ENCODE measurements around the gene CCNL1. TPM values are rescaled to one million over a fixed set of nuclear protein-coding genes. Genes with fewer than 3 reads are reported as not detected.
A peak's percentile ranks its signal among the peaks of the same experiment; 100 is the strongest.

The CCNL1 gene
- total and polyA plus RNA-seq, 2 donors (not counting 3 experiments of a cell fraction or from before 2014, with no cell fraction given): 119 to 137 TPM

DNA sequence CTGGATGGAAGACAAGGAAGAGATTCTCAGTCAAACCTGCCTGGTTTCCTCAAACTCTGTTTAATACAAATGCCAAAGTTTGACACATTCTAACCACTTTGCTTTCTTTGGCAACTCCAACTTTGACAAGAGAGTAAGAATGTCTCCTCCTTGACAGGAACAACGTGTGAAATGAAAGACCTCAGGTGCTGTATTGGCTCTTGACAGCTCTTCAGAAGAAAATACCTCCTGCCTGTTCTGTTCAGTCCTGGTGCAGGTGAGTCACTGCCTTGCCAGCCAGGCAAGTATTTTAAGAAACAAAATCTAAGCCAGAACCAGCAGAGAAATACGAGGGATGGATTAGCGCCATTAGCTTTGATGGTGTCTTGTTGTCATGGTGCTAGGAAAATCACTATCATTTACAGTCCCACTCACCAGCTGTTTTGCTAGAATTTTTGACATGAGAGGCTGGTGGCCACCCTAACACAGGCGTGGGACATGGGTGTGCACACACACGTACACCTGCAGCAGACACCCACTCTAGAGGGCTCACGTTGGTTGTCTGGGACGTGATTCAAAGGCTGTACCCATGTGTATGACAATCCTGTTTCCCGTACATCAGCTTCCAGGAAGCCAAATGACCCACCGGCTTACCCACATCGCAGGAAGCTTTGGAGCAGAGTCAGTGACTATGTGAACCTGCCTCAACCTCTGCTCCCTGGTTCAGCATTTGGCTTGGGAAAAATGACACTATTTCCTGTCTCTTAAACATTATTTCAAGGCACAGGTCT is 60.4 kb downstream of the CCNL1 start:
- CTCF ChIA-PET: interaction anchor here (1.2 to 2.3 kb wide), 3 partner anchors 15 to 38 kb away, joined by 3 to 8 read pairs (median 5); no protein-coding TSS in a partner anchor
- dilution Hi-C loops (cut with MboI; ENCODE audit: extremely low pct_ligation_motif_present, low sequenced_read_pairs): no loop called here

More for the DNA sequence above, 60.4 kb downstream of the CCNL1 start:
- H3K4me1 ChIP-seq (ENCODE audit: control insufficient read depth, extremely low read depth, insufficient read depth, low read length): no peaks in the 10 kb centered on the region
- H3K36me3 ChIP-seq (ENCODE audit: control insufficient read depth in 2 of 2, extremely low read depth in 1 of 2, insufficient read depth in 2 of 2, low read length in 2 of 2): no peaks in the 10 kb centered on the region
- no peaks in the 10 kb centered on the region for H3K79me2 ChIP-seq (ENCODE audit: control insufficient read depth, insufficient read depth, low read length)
- peak; percentile 19 for DNase-seq (ENCODE audit: low read depth, low spot score)
- TF ChIP-seq, protein P1, sequence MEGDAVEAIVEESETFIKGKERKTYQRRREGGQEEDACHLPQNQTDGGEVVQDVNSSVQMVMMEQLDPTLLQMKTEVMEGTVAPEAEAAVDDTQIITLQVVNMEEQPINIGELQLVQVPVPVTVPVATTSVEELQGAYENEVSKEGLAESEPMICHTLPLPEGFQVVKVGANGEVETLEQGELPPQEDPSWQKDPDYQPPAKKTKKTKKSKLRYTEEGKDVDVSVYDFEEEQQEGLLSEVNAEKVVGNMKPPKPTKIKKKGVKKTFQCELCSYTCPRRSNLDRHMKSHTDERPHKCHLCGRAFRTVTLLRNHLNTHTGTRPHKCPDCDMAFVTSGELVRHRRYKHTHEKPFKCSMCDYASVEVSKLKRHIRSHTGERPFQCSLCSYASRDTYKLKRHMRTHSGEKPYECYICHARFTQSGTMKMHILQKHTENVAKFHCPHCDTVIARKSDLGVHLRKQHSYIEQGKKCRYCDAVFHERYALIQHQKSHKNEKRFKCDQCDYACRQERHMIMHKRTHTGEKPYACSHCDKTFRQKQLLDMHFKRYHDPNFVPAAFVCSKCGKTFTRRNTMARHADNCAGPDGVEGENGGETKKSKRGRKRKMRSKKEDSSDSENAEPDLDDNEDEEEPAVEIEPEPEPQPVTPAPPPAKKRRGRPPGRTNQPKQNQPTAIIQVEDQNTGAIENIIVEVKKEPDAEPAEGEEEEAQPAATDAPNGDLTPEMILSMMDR (IDR thresholded peaks at IDR 0.05; ENCODE audit: extremely low read depth in 1 of 2, insufficient read depth in 1 of 2, low read depth in 1 of 2, low read length in 2 of 2): no peak
- no peak for TF ChIP-seq EZH2 (IDR thresholded peaks at IDR 0.05; ENCODE audit: borderline replicate concordance, low read depth, low read length, severe bottlenecking)
- TF ChIP-seq MYC (IDR thresholded peaks at IDR 0.05; ENCODE audit: low read depth, low read length): no peak
- no peak for TF ChIP-seq POLR2A (IDR thresholded peaks at IDR 0.05; ENCODE audit: low read depth, low read length)
- no peak for TF ChIP-seq MAX (IDR thresholded peaks at IDR 0.05; ENCODE audit: insufficient read depth, insufficient read length)
- TF ChIP-seq GATA2 (IDR thresholded peaks at IDR 0.05; ENCODE audit: insufficient read depth, insufficient read length, low read depth, low read length): no peak
- no peak for TF ChIP-seq FOS (IDR thresholded peaks at IDR 0.05; ENCODE audit: borderline replicate concordance, insufficient read depth, low read length)
- TF ChIP-seq JUN (IDR thresholded peaks at IDR 0.05; ENCODE audit: borderline replicate concordance, insufficient read depth, insufficient read length, low read depth): no peak
- TF ChIP-seq POLR2AphosphoS5 (IDR thresholded peaks at IDR 0.05; ENCODE audit: insufficient read depth, low read depth, low read length): no peak
- H3K9ac ChIP-seq (replicated peaks; ENCODE audit: extremely low read depth, insufficient read depth, low read length): no peak overlapping the region
- no TSS peak for BruUV-seq (replicated peaks)
- no peak overlapping the region for H3K27ac ChIP-seq (ENCODE audit: insufficient read depth, low read depth, low read length)
- H3K27me3 ChIP-seq (ENCODE audit: control insufficient read depth in 2 of 2, insufficient read depth in 2 of 2, low read length in 2 of 2): peaks cover 0 to 2% of the 10 kb centered on the region in 2 experiments
- no peaks in the 10 kb centered on the region for H3K9me3 ChIP-seq (replicated peaks; ENCODE audit: control insufficient read depth, insufficient read depth, low read length)
- H3K4me3 ChIP-seq (replicated peaks in 1 of 3; ENCODE audit: insufficient read depth in 1 of 3, low read depth in 1 of 3, low read length in 3 of 3): no peak overlapping the region
- no peaks in the 10 kb centered on the region for H4K20me1 ChIP-seq (replicated peaks; ENCODE audit: control insufficient read depth, extremely low read depth, insufficient read depth, low read length)
- POLR2A ChIA-PET: no interaction called here
- H3K9me1 ChIP-seq (replicated peaks; ENCODE audit: control insufficient read depth, extremely low read depth, insufficient read depth, low read length): no peaks in the 10 kb centered on the region
- H2AFZ ChIP-seq (ENCODE audit: low read depth, low read length): no peak overlapping the region
- FAIRE-seq: no peak
- intact Hi-C loops (cut with micrococcal nuclease): no loop called here
- H3K4me2 ChIP-seq (ENCODE audit: insufficient read depth, low read length): no peak overlapping the region

Data from endothelial cell of umbilical vein (primary cell).